ENCODE data around the gene NUP37. TPM values are rescaled to one million over a fixed set of nuclear protein-coding genes. Genes with fewer than 3 reads are reported as not detected.

Gene NUP37
- total RNA-seq, 1 experiment from 2014 or later = 84.3 TPM

Other genes starting within 250 kb of the NUP37 start
- 4.0 and 5.2 TPM in 2 replicates for gene DRAM1, start 242.5 kb downstream of the NUP37 start, total RNA-seq (2014; rRNA removed)
- 24.9 and 34.4 TPM in 2 replicates for gene WASHC3, start 58.1 kb downstream of the NUP37 start, total RNA-seq (2014; rRNA removed)
- gene PARPBP, start 69 bp upstream of the NUP37 start, total RNA-seq (2014; rRNA removed) = 22.5 and 23.0 TPM in 2 replicates
- not detected in 2 replicates for gene PMCH, start 77.7 kb upstream of the NUP37 start, total RNA-seq (2014; rRNA removed)

Data from PC-3 (cell line).